AG04450 (cell line): Measurements from ENCODE around the gene ZNF646. TPM values are rescaled to one million over a fixed set of nuclear protein-coding genes. Genes with fewer than 3 reads are reported as not detected.

Experiments used
- CTCF ChIA-PET: fragments of 300-600, 350-600 bp; formaldehyde crosslinking; extraction: SDS; loops from one replicate; lab custom pipeline; 2022; ENCODE audit warnings: antibody characterized with exemption, inconsistent platforms; lab: Charles Lee
- POLR2A ChIA-PET: fragments of 350-600 bp; formaldehyde crosslinking; extraction: SDS; loops from one replicate; lab custom pipeline; 2021; ENCODE audit warnings: antibody characterized with exemption, inconsistent platforms; lab: Yijun Ruan, JAX
- DNase-seq: peaks from one replicate; pipeline ENCODE4 v3.0.0-alpha.2; 2011; ENCODE audit warnings: low read depth, low spot score
- H3K27ac ChIP-seq: one replicate; pipeline ENCODE4 v1.5.1; 2012; ENCODE audit warnings: low read depth, low read length, control low read depth
- H3K27me3 ChIP-seq: one replicate; pipeline ENCODE4 v1.6.0; 2012; ENCODE audit warnings: low read length; ENCODE audit not compliant: control insufficient read depth, insufficient read depth
- H3K4me3 ChIP-seq: 2 replicates; pipeline ENCODE4 v1.5.1; 2011; ENCODE audit warnings: mild to moderate bottlenecking, low read depth, low read length, control low read depth
- H3K9me3 ChIP-seq: 2 replicates; pipeline ENCODE4 v1.5.1; 2012; ENCODE audit warnings: low read length; ENCODE audit not compliant: control insufficient read depth, insufficient read depth
- polyA plus RNA-seq: library from polyadenylated mRNA; depleted of rRNA; stranded (reverse); fragments of >200 nt; gene quantifications from 2 replicates; pipeline ENCODE4 v1.2.3, GENCODE V29; 2011
- TF ChIP-seq, protein P1 (sequence below): IDR thresholded peaks from 2 replicates; pipeline ENCODE4 v1.5.1; 2011; ENCODE audit warnings: low read depth, low read length, control low read depth, inconsistent platforms

ZNF646 gene
- polyA plus RNA-seq, 1 experiment = 2.4 TPM

DNA sequence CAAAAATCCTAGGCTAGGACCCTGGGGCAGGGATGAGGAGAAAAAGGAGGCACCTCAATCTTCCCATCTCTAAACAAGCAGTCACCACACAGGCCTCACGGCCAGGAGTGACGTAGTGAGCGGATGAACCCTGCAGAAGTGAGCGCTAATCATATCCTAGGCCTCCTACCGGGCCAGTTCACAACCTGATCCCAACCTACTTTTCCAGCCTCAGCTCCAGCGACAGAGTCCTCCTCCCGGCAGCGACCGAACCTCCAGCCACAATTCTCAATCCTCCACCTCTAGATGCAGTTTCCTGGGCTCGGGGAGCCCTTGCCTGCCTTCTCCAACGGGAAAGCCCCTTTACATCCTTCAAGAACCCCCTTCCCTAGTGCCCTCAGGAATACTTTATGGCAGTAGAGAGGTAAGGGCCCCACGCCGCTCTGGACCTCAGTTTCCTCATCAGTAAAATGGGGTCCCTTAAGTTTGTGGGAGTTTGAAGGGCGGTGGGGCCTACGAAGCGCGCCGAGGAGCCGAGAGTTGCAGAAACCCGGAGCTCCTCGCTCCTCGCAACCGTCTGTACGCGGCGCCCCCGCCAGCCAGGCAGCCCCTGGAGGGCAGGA, 1.6 kb upstream of the ZNF646 start:
- ChIA-PET POLR2A (interaction anchor here (0.6 to 2.4 kb wide), 8 partner anchors 8 to 107 kb away, joined by 3 to 21 read pairs (median 10); partner anchors contain the start of genes FUS, KAT8, STX4 and VKORC1), CTCF (interaction anchor here (0.6 to 2.4 kb wide), 2 partner anchors 70 to 88 kb away, joined by 3 to 9 read pairs; no protein-coding TSS in a partner anchor)
- Histone ChIP-seq H3K4me3 (peak overlapping the region; percentile 99), H3K27ac (peak overlapping the region; percentile 94), H3K9me3 (peaks cover 4% of the 10 kb centered on the region; the same call in 1 of the 2 replicates), H3K27me3 (no peaks in the 10 kb centered on the region)
- TF ChIP-seq, protein P1, sequence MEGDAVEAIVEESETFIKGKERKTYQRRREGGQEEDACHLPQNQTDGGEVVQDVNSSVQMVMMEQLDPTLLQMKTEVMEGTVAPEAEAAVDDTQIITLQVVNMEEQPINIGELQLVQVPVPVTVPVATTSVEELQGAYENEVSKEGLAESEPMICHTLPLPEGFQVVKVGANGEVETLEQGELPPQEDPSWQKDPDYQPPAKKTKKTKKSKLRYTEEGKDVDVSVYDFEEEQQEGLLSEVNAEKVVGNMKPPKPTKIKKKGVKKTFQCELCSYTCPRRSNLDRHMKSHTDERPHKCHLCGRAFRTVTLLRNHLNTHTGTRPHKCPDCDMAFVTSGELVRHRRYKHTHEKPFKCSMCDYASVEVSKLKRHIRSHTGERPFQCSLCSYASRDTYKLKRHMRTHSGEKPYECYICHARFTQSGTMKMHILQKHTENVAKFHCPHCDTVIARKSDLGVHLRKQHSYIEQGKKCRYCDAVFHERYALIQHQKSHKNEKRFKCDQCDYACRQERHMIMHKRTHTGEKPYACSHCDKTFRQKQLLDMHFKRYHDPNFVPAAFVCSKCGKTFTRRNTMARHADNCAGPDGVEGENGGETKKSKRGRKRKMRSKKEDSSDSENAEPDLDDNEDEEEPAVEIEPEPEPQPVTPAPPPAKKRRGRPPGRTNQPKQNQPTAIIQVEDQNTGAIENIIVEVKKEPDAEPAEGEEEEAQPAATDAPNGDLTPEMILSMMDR = no peak
- DNase-seq = no peak

DNA sequence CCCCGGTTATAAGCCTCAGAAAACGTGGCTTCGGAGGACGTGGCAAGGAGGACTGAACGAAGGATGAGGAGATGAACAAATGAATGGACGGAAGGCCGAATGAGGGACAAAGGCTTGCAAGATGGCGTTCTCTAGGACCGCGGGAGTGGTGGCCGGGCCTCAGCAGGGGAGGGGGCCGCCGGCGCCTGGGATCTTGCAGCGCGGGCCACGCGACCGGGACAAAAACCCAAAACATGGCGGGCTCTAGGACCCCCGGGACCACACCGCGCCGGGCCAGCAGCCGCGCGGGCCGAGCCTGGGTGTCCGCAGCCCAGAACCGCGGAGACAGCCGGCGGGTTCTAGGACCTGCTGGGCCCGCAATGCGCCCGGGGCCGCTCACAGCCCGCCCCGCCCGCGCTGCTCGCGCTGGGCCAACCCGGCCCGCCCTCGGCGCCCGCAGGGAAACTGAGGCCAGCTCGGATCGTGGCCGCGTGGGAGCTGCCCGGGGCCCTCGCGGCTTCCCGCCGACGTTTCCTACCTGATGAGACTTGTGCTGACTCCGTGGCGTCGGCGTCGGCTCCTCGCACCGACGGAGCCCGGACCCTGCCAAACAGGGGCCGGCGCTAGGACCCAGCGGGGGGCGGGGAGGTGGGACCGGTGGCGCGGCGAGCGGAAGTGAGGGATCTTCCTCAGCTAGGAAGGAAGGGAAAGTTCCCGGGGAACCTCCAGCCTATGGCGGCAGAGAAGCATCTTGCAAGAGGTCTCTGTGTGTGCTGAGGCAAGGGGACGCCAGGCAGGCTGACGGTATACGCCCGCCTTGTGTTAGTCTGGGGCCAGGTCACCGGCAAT, 866 bp upstream of the ZNF646 start:
- DNase-seq = peak; percentile 67
- ChIA-PET CTCF (interaction anchor here (0.6 to 2.4 kb wide), 4 partner anchors 69 to 387 kb away, joined by 3 to 9 read pairs (median 4); no protein-coding TSS in a partner anchor), POLR2A (interaction anchor here (0.6 to 2.4 kb wide), 16 partner anchors 8 to 387 kb away, joined by 3 to 21 read pairs (median 6); partner anchors contain the start of genes FUS, HSD3B7, KAT8 and STX4)
- H3K4me3 ChIP-seq = peak overlapping the region; percentile 99
- H3K27me3 ChIP-seq = no peaks in the 10 kb centered on the region
- TF ChIP-seq, protein P1 = no peak
- H3K9me3 ChIP-seq = peaks cover 4% of the 10 kb centered on the region; the same call in 1 of the 2 replicates
- H3K27ac ChIP-seq = peak overlapping the region; percentile 96

GRCh38 chr16:31074814-31075183, 577 bp downstream of the ZNF646 start:
- Histone ChIP-seq H3K27me3 (no peaks in the 10 kb centered on the region), H3K9me3 (peaks cover 4% of the 10 kb centered on the region; the same call in 1 of the 2 replicates), H3K4me3 (peak overlapping the region; percentile 99), H3K27ac (peak overlapping the region; percentile 90)
- DNase-seq = no peak
- ChIA-PET CTCF (interaction anchor here (1.0 to 2.4 kb wide), 2 partner anchors 67 to 386 kb away, joined by 3 to 9 read pairs; no protein-coding TSS in a partner anchor), POLR2A (interaction anchor here (0.6 to 2.4 kb wide), 14 partner anchors 10 to 105 kb away, joined by 3 to 21 read pairs (median 5); partner anchors contain the start of genes FUS, KAT8 and VKORC1)
- TF ChIP-seq, protein P1 = 0 out of 2 replicates have a peak, but pooled peaks have one; percentile 14

- DNase-seq = no peak
- ChIA-PET POLR2A (no interaction called here), CTCF (interaction anchor here (0.9 kb wide), 1 partner anchor 343 kb away, joined by 3 read pairs; no protein-coding TSS in a partner anchor)
- H3K9me3 ChIP-seq = peaks cover 4% of the 10 kb centered on the region; the same call in 1 of the 2 replicates
- H3K27me3 ChIP-seq = no peaks in the 10 kb centered on the region
- TF ChIP-seq, protein P1 = no peak
- no peak overlapping the region for H3K27ac ChIP-seq
- H3K4me3 ChIP-seq = no peak overlapping the region
Observed at GRCh38 chr16:31076319-31076718, 2.1 kb downstream of the ZNF646 start.
